Caco-2 (cell line): ENCODE data around the gene RTN1. TPM values are rescaled to one million over a fixed set of nuclear protein-coding genes. Genes with fewer than 3 reads are reported as not detected.

Experiments
- BruUV-seq: library from RNA; stranded (reverse); fragments of 400-500 nt; replicated peaks from 2 replicates; lab custom pipeline; 2021; lab: Mats Ljungman, UMichigan
- CTCF ChIA-PET: fragments of 300-600 bp; sonication (Branson Sonifier 250); formaldehyde crosslinking; loops from one replicate; lab custom pipeline; 2022; ENCODE audit warnings: antibody characterized with exemption; lab: Charles Lee
- POLR2A ChIA-PET: fragments of 300-600 bp; sonication (Branson Sonifier 250); formaldehyde crosslinking; loops from one replicate; lab custom pipeline; 2022; ENCODE audit warnings: antibody characterized with exemption; lab: Charles Lee
- DNase-seq, 2 experiments: peaks; one replicate each; pipeline versions ENCODE4 v3.0.0 to v3.0.0-alpha.2; 2020 to 2022
- H3K27me3 ChIP-seq: replicated peaks from 2 replicates; pipeline ENCODE4 v1.6.0; 2011; ENCODE audit warnings: low read length; ENCODE audit not compliant: control insufficient read depth, insufficient read depth
- H3K36me3 ChIP-seq: 2 replicates; pipeline ENCODE4 v1.5.1; 2011; ENCODE audit warnings: low read length; ENCODE audit not compliant: control insufficient read depth, insufficient read depth
- H3K4me1 ChIP-seq: fragments of 250-450 bp; sonication (Bioruptor Pico); 2 replicates; pipeline ENCODE4 v1.5.1; 2020; ENCODE audit warnings: mild to moderate bottlenecking
- H3K4me3 ChIP-seq: 2 replicates; pipeline ENCODE4 v1.5.1; 2011; ENCODE audit warnings: low read depth, mild to moderate bottlenecking, control low read depth, low read length
- H3K9me3 ChIP-seq: fragments of 250-450 bp; sonication (Bioruptor Pico); 2 replicates; pipeline ENCODE4 v1.5.1; 2020; ENCODE audit warnings: mild to moderate bottlenecking, moderate library complexity
- H3K27ac Mint-ChIP-seq: one replicate; pipeline ENCODE4 v1.8.0; 2022; ENCODE audit warnings: mixed read lengths; ENCODE audit not compliant: unreplicated experiment
- H3K27me3 Mint-ChIP-seq: one replicate; pipeline ENCODE4 v1.8.0; 2022; ENCODE audit warnings: mixed read lengths; ENCODE audit not compliant: insufficient read depth, unreplicated experiment
- H3K36me3 Mint-ChIP-seq: one replicate; pipeline ENCODE4 v1.8.0; 2022; ENCODE audit warnings: mild to moderate bottlenecking, mixed read lengths; ENCODE audit not compliant: insufficient read depth, unreplicated experiment
- H3K4me1 Mint-ChIP-seq: one replicate; pipeline ENCODE4 v1.8.0; 2022; ENCODE audit warnings: low read depth, mixed read lengths; ENCODE audit not compliant: unreplicated experiment
- H3K4me3 Mint-ChIP-seq: one replicate; pipeline ENCODE4 v1.8.0; 2022; ENCODE audit warnings: mild to moderate bottlenecking, moderate library complexity, mixed read lengths; ENCODE audit not compliant: unreplicated experiment
- H3K9me3 Mint-ChIP-seq: one replicate; pipeline ENCODE4 v1.8.0; 2022; ENCODE audit warnings: mixed read lengths; ENCODE audit not compliant: unreplicated experiment
- CTCF ChIP-seq, 2 experiments: fragments of 200-600 bp in 1 of 2; IDR thresholded peaks; 1 replicate in 1 of 2; 2 replicates in 1 of 2; pipeline versions ENCODE4 v1.5.1 to v1.8.0; 2011 to 2022; ENCODE audit warnings: antibody characterized with exemption in 1 of 2, control low read depth in 1 of 2, inconsistent platforms in 1 of 2, low read depth in 1 of 2, low read length in 1 of 2, mild to moderate bottlenecking in 1 of 2, moderate library complexity in 1 of 2; ENCODE audit not compliant: insufficient read depth in 1 of 2, severe bottlenecking in 1 of 2, unreplicated experiment in 1 of 2
- intact Hi-C: fragments of 100-400 bp; cut with micrococcal nuclease; formaldehyde crosslinking; loops from one replicate; pipeline ENCODE4 v1.10.0; 2022; ENCODE audit not compliant: unreplicated experiment
- total RNA-seq: library from RNA; stranded (reverse); gene quantifications from 2 replicates; pipeline ENCODE4 v1.2.3, GENCODE V29; 2022

RTN1 gene
- total RNA-seq, 1 experiment from 2014 or later: 0.25 TPM

- POLR2A ChIA-PET: no interaction called here
- intact Hi-C loops: loop anchor here (10.0 kb wide), 1 partner anchor 272 kb away; no protein-coding TSS in a partner anchor
These were observed 41.9 kb upstream of the RTN1 start for GRCh38 chr14:59912443-59912842.

GRCh38 chr14:59905188-59905587 is 34.6 kb upstream of the RTN1 start:
- Mint-ChIP-seq H3K9me3 (no peaks in the 10 kb centered on the region), H3K27me3 (peaks cover 4% of the 10 kb centered on the region), H3K4me3 (no peak overlapping the region), H3K4me1 (no peaks in the 10 kb centered on the region), H3K27ac (no peak overlapping the region), H3K36me3 (no peaks in the 10 kb centered on the region)
- Histone ChIP-seq H3K27me3 (no peaks in the 10 kb centered on the region), H3K4me3 (no peak overlapping the region), H3K36me3 (no peaks in the 10 kb centered on the region), H3K9me3 (0 out of 2 replicates have a peak, but pooled peaks cover 3% of the 10 kb centered on the region), H3K4me1 (no peaks in the 10 kb centered on the region)
- no peak for DNase-seq
- intact Hi-C loops: no loop called here
- no peak for TF ChIP-seq CTCF (IDR thresholded peaks at IDR 0.05; ENCODE audit: insufficient read depth in 1 of 2, low read depth in 1 of 2, low read length in 1 of 2, severe bottlenecking in 1 of 2, unreplicated experiment in 1 of 2)
- BruUV-seq: no TSS peak
- ChIA-PET CTCF (no interaction called here), POLR2A (no interaction called here)

More at GRCh38 chr14:59912443-59912842, 41.9 kb upstream of the RTN1 start:
- Mint-ChIP-seq H3K27me3 (peaks cover 6% of the 10 kb centered on the region), H3K4me3 (no peak overlapping the region), H3K9me3 (no peaks in the 10 kb centered on the region), H3K4me1 (no peaks in the 10 kb centered on the region), H3K36me3 (no peaks in the 10 kb centered on the region), H3K27ac (no peak overlapping the region)
- no peak for DNase-seq
- CTCF ChIA-PET: no interaction called here
- Histone ChIP-seq H3K9me3 (no peaks in the 10 kb centered on the region), H3K27me3 (no peaks in the 10 kb centered on the region), H3K36me3 (no peaks in the 10 kb centered on the region), H3K4me3 (no peak overlapping the region), H3K4me1 (no peaks in the 10 kb centered on the region)
- no TSS peak for BruUV-seq
- no peak for TF ChIP-seq CTCF (IDR thresholded peaks at IDR 0.05; ENCODE audit: insufficient read depth in 1 of 2, low read depth in 1 of 2, low read length in 1 of 2, severe bottlenecking in 1 of 2, unreplicated experiment in 1 of 2)

DNA sequence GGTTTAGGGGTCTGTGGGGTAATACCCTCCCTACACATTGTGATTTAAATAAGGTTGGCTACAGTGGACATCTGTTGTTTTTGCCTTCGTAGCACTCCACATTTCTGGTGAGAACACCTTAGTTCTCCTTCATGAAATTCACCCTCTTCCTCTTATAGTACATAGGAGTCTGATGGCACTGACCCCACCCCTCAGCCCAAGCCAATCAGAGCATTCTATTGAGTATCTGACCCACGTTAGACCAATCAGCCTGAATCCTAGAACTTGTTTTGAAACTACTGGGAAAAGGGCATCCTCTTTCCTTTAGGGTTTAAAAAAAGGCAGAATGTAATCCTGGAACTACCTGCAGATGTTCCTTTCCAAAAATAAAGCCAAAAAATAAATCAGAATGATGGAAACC is 33.6 kb upstream of the RTN1 start:
- POLR2A ChIA-PET: no interaction called here

More for the DNA sequence above, 33.6 kb upstream of the RTN1 start:
- Mint-ChIP-seq H3K4me3 (no peak overlapping the region), H3K27me3 (peaks cover 4% of the 10 kb centered on the region), H3K27ac (no peak overlapping the region), H3K9me3 (no peaks in the 10 kb centered on the region), H3K36me3 (no peaks in the 10 kb centered on the region), H3K4me1 (no peaks in the 10 kb centered on the region)
- no peak overlapping the region for H3K4me3 ChIP-seq
- H3K4me1 ChIP-seq: no peaks in the 10 kb centered on the region
- H3K27me3 ChIP-seq: no peaks in the 10 kb centered on the region
- no TSS peak for BruUV-seq
- CTCF ChIA-PET: interaction anchor here (0.6 kb wide), 1 partner anchor 776 kb away, joined by 3 read pairs; no protein-coding TSS in a partner anchor
- H3K36me3 ChIP-seq: no peaks in the 10 kb centered on the region
- TF ChIP-seq CTCF (IDR thresholded peaks at IDR 0.05; ENCODE audit: insufficient read depth in 1 of 2, low read depth in 1 of 2, low read length in 1 of 2, severe bottlenecking in 1 of 2, unreplicated experiment in 1 of 2): no peak
- intact Hi-C loops: no loop called here
- 0 out of 2 replicates have a peak, but pooled peaks cover 3% of the 10 kb centered on the region for H3K9me3 ChIP-seq
- no peak for DNase-seq
